ENCODE data around the gene ATXN1. TPM values are rescaled to one million over a fixed set of nuclear protein-coding genes. Genes with fewer than 3 reads are reported as not detected.

ATXN1 gene
- total RNA-seq, 4 donors from 2014 or later, result 38.7 to 78.3 (median 62.6) TPM

- no peak for ATAC-seq
- Histone ChIP-seq H3K4me1 (no peaks in the 10 kb centered on the region), H3K36me3 (no peaks in the 10 kb centered on the region), H3K27ac (no peak overlapping the region), H3K27me3 (no peaks in the 10 kb centered on the region), H3K9me3 (no peaks in the 10 kb centered on the region), H3K4me3 (no peak overlapping the region)
- TF ChIP-seq EP300 (IDR thresholded peaks at IDR 0.05) (no peak), POLR2AphosphoS5 (IDR thresholded peaks at IDR 0.05) (no peak)
- WGBS, 2 donors (ENCODE audit: low coverage in 1 of 2), result 92% methylated on average over 4 to 6 of the region's 6 CpGs
Observed at GRCh38 chr6:16533721-16534136, 227.5 kb downstream of the ATXN1 start.

- Histone ChIP-seq H3K27ac (no peak overlapping the region), H3K36me3 (no peaks in the 10 kb centered on the region), H3K4me1 (no peaks in the 10 kb centered on the region), H3K27me3 (no peaks in the 10 kb centered on the region), H3K4me3 (no peak overlapping the region), H3K9me3 (no peaks in the 10 kb centered on the region)
- ATAC-seq, result no peak
- TF ChIP-seq CTCF (IDR thresholded peaks at IDR 0.05) (no peak), POLR2A (IDR thresholded peaks at IDR 0.05) (no peak), POLR2AphosphoS5 (IDR thresholded peaks at IDR 0.05) (no peak), EP300 (IDR thresholded peaks at IDR 0.05) (no peak)
- WGBS, 2 donors (ENCODE audit: low coverage in 1 of 2), result 45 to 72% methylated on average over 2 of the region's 2 CpGs
Observed at GRCh38 chr6:16533210-16533609, 228.1 kb downstream of the ATXN1 start.

DNA sequence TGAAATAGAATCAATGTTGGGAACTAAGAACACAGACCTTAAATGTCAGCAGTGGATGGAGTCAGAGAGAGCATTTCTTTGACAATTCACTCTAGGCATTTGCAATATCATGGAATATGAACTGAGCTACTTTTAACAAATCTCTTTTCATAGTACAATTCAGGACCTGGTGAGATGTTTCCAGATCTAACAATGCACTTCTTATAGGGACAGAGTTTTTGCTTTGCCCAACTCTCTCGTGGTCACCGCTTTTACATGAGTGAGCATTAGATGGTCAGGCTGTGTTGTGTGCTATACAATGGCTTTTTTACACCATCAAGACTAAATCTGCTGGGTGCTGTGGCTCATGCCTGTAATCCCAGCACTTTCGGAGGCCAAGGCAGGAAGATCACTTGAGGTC is 233.6 kb downstream of the ATXN1 start:
- no peaks in the 10 kb centered on the region for H3K9me3 ChIP-seq
- no peaks in the 10 kb centered on the region for H3K27me3 ChIP-seq
- TF ChIP-seq POLR2AphosphoS5 (IDR thresholded peaks at IDR 0.05), result no peak
- H3K4me1 ChIP-seq, result no peaks in the 10 kb centered on the region
- no peaks in the 10 kb centered on the region for H3K36me3 ChIP-seq
- H3K4me3 ChIP-seq, result no peak overlapping the region
- ATAC-seq, result no peak
- H3K27ac ChIP-seq, result no peak overlapping the region
- WGBS, 2 donors (ENCODE audit: low coverage in 1 of 2), result 66 to 100% methylated on average over 2 of the region's 3 CpGs

- Histone ChIP-seq H3K9me3 (no peaks in the 10 kb centered on the region), H3K27me3 (no peaks in the 10 kb centered on the region), H3K36me3 (peaks cover 0 to 24% of the 10 kb centered on the region in 2 donors), H3K27ac (no peak overlapping the region), H3K4me1 (peaks cover 0 to 8% (median 0%) of the 10 kb centered on the region in 3 donors), H3K4me3 (no peak overlapping the region)
- TF ChIP-seq POLR2AphosphoS5 (IDR thresholded peaks at IDR 0.05), result no peak
- no peak for ATAC-seq
- 67 to 87% methylated on average over 8 of the region's 8 CpGs for WGBS, 2 donors (ENCODE audit: low coverage in 1 of 2)
Observed at GRCh38 chr6:16524380-16524707, 236.9 kb downstream of the ATXN1 start.

DNA sequence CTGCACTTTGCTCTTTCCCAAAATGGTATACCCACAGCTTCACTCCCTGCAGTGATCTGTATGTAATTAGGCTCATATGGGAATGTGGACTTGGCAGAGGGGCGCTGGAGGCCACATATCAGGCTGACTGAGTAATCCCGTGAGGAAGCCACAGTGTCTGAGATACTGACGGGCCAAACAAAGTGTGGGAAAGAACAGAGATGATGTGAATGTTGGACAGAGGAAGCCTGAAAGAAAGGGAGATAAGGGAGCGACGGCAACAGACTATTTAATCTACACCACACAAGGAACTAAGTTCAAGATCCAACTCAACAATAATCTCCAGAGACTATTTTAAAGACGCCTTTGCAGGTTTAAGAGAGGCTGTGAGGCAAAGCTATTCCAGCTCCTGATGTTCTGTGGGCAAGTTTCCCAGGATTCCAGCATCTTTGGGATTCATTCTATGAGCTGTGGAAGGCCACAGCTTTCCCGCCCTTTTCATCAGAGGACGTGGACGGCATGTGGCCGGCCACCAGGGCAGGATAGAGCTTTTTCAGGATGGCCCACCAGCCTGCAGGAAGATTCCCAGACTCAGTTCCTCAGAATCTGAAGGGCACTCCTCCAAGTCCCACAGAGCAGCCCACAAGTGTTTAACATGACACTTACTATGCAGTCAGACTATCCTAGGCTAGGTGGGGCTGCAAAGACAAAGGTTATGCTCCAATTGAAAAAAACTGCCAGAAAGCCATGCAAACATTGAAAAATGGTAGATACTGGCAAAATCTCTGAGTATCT is 237.5 kb downstream of the ATXN1 start:
- Histone ChIP-seq H3K4me3 (no peak overlapping the region), H3K27ac (no peak overlapping the region), H3K4me1 (peaks cover 0 to 8% (median 0%) of the 10 kb centered on the region in 3 donors), H3K27me3 (no peaks in the 10 kb centered on the region), H3K9me3 (no peaks in the 10 kb centered on the region), H3K36me3 (peaks cover 0 to 24% of the 10 kb centered on the region in 2 donors)
- TF ChIP-seq EP300 (IDR thresholded peaks at IDR 0.05) (no peak), CTCF (IDR thresholded peaks at IDR 0.05) (no peak), POLR2A (IDR thresholded peaks at IDR 0.05) (no peak), POLR2AphosphoS5 (IDR thresholded peaks at IDR 0.05) (no peak)
- ATAC-seq, result no peak
- 16 to 64% methylated on average over 3 to 6 of the region's 10 CpGs for WGBS, 2 donors (ENCODE audit: low coverage in 1 of 2)

DNA sequence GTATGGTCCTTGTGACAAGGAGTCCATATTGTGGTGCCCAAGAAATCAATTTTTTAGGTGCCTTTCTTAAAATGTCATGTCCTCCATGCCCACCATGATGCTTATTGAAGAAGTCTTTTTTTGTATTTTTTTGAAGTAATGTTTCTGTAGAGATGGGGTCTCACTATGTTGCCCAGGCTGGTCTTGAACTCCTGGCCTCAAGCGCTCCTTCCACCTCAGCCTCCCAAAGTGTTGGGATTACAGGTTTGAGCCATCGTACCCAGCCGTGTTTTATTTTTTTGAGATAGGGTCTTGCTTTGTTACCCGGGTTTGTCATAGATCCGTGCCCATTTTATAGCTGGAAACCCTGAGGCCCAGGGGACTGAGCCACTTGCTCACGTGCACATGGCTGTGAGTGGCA is 238.3 kb downstream of the ATXN1 start:
- H3K27ac ChIP-seq, result no peak overlapping the region
- peaks cover 0 to 24% of the 10 kb centered on the region in 2 donors for H3K36me3 ChIP-seq
- TF ChIP-seq CTCF (IDR thresholded peaks at IDR 0.05), result no peak
- no peak for TF ChIP-seq POLR2AphosphoS5 (IDR thresholded peaks at IDR 0.05)
- TF ChIP-seq POLR2A (IDR thresholded peaks at IDR 0.05), result no peak

More for the DNA sequence above, 238.3 kb downstream of the ATXN1 start:
- no peaks in the 10 kb centered on the region for H3K9me3 ChIP-seq
- 100% methylated on average over 1 to 3 of the region's 6 CpGs for WGBS, 2 donors (ENCODE audit: low coverage in 1 of 2)
- no peak for ATAC-seq
- H3K4me1 ChIP-seq, result peaks cover 0 to 12% (median 0%) of the 10 kb centered on the region in 3 donors
- H3K4me3 ChIP-seq, result no peak overlapping the region
- no peaks in the 10 kb centered on the region for H3K27me3 ChIP-seq

Measured in gastroesophageal sphincter (tissue), 4 donors.